Liver (tissue), 9 donors: ENCODE data around the gene BFSP2. TPM values are rescaled to one million over a fixed set of nuclear protein-coding genes. Genes with fewer than 3 reads are reported as not detected.
A peak's percentile ranks its signal among the peaks of the same experiment; 100 is the strongest.

ENCODE experiments used
- DNase-seq: peaks from one replicate; pipeline ENCODE4 v3.0.0-alpha.2; 2017; ENCODE audit warnings: low spot score
- H3K27ac ChIP-seq, 2 donors: one replicate each; pipeline ENCODE4 v1.7.0; 2013; ENCODE audit warnings: inconsistent platforms in 2 of 2, low read length in 2 of 2, control low read depth in 1 of 2, low read depth in 1 of 2, mild to moderate bottlenecking in 1 of 2
- H3K27me3 ChIP-seq, 4 donors: one replicate each; pipeline versions ENCODE4 v1.6.1 to v1.7.0; 2013; ENCODE audit warnings: low read length in 3 of 4, inconsistent platforms in 1 of 4, mild to moderate bottlenecking in 1 of 4, moderate library complexity in 1 of 4; ENCODE audit not compliant: control insufficient read depth in 4 of 4, insufficient read depth in 4 of 4
- H3K36me3 ChIP-seq, 4 donors: one replicate each; pipeline versions ENCODE4 v1.6.1 to v1.7.0; 2013; ENCODE audit warnings: low read length in 3 of 4, mild to moderate bottlenecking in 3 of 4, low read depth in 1 of 4, moderate library complexity in 1 of 4; ENCODE audit not compliant: control insufficient read depth in 4 of 4, insufficient read depth in 3 of 4
- H3K4me1 ChIP-seq, 4 donors: one replicate each; pipeline versions ENCODE4 v1.6.1 to v1.7.0; 2013; ENCODE audit warnings: low read length in 3 of 4, mild to moderate bottlenecking in 3 of 4, moderate library complexity in 1 of 4; ENCODE audit not compliant: control insufficient read depth in 4 of 4, insufficient read depth in 4 of 4
- H3K4me3 ChIP-seq, 3 donors: one replicate each; pipeline versions ENCODE4 v1.6.1 to v1.7.0; 2013; ENCODE audit warnings: low read length in 3 of 3, control low read depth in 1 of 3, low read depth in 1 of 3, mild to moderate bottlenecking in 1 of 3
- H3K9ac ChIP-seq, 2 donors: one replicate each; pipeline ENCODE4 v1.7.0; 2013; ENCODE audit warnings: low read length in 2 of 2, mild to moderate bottlenecking in 2 of 2, moderate library complexity in 2 of 2, control low read depth in 1 of 2, low read depth in 1 of 2
- H3K9me3 ChIP-seq, 4 donors: one replicate each; pipeline versions ENCODE4 v1.6.1 to v1.7.0; 2013; ENCODE audit warnings: low read length in 3 of 4; ENCODE audit not compliant: control insufficient read depth in 4 of 4
- EGR1 ChIP-seq, 2 donors: IDR thresholded peaks; 2 replicates each; pipeline ENCODE4 v1.6.1; 2016 to 2018; ENCODE audit warnings: antibody characterized with exemption in 2 of 2, low read depth in 2 of 2
- FOXA1 ChIP-seq: IDR thresholded peaks from 2 replicates; pipeline ENCODE4 v1.6.1; 2016; ENCODE audit warnings: antibody characterized with exemption
- FOXA2 ChIP-seq: IDR thresholded peaks from 2 replicates; pipeline ENCODE4 v1.6.1; 2016; ENCODE audit warnings: antibody characterized with exemption
- HNF4A ChIP-seq, 2 donors: conservative IDR thresholded peaks; 2 replicates each; pipeline ENCODE4 v1.6.1; 2016; ENCODE audit warnings: antibody characterized with exemption in 2 of 2, mild to moderate bottlenecking in 2 of 2
- HNF4G ChIP-seq: IDR thresholded peaks from 2 replicates; pipeline ENCODE4 v1.6.1; 2016; ENCODE audit warnings: antibody characterized with exemption
- JUND ChIP-seq, 2 donors: IDR thresholded peaks; 2 replicates each; pipeline ENCODE4 v1.6.1; 2016; ENCODE audit warnings: antibody characterized with exemption in 2 of 2
- MAX ChIP-seq: IDR thresholded peaks from 2 replicates; pipeline ENCODE4 v1.6.1; 2016; ENCODE audit warnings: antibody characterized with exemption
- NR2F2 ChIP-seq: IDR thresholded peaks from 2 replicates; pipeline ENCODE4 v1.6.1; 2016; ENCODE audit warnings: antibody characterized with exemption
- RAD21 ChIP-seq, 2 donors: IDR thresholded peaks; 2 replicates each; pipeline ENCODE4 v1.6.1; 2016; ENCODE audit warnings: antibody characterized with exemption in 2 of 2, mild to moderate bottlenecking in 2 of 2
- RXRA ChIP-seq, 2 donors: IDR thresholded peaks; 2 replicates each; pipeline ENCODE4 v1.6.1; 2017 to 2018; ENCODE audit warnings: antibody characterized with exemption in 2 of 2, mild to moderate bottlenecking in 1 of 2
- ZBTB33 ChIP-seq: IDR thresholded peaks from 2 replicates; pipeline ENCODE4 v1.6.1; 2016; ENCODE audit warnings: antibody characterized with exemption
- WGBS: extraction: QIAGEN DNeasy Blood & Tissue Kit; methylation state at CpG from one replicate; pipeline ENCODE4 v1.1.7; 2013; 5-methylcytosine and 5-hydroxymethylcytosine counted together
- polyA plus RNA-seq, 2 donors: library from polyadenylated mRNA; stranded (reverse) in 1 of 2; unstranded in 1 of 2; fragments of 200-250 nt in 1 of 2; fragments of >200 nt in 1 of 2; fragmentation: Nextera tagmentation in 1 of 2; extraction: Ambion mirVana in 1 of 2; gene quantifications; one replicate each; pipeline versions ENCODE4 v1.2.1 to v1.2.3, GENCODE V29; 2013 to 2015
- total RNA-seq, 2 donors: library from RNA; depleted of rRNA; stranded (reverse); fragments of >200 nt; gene quantifications; one replicate each; pipeline ENCODE4 v1.2.3, GENCODE V29; 2014
- TF ChIP-seq, protein P1 (sequence below): IDR thresholded peaks from 2 replicates; pipeline ENCODE4 v1.6.1; 2016; ENCODE audit warnings: antibody characterized with exemption, mild to moderate bottlenecking
- TF ChIP-seq, protein P2 (sequence below): fragments of 150-350 bp; IDR thresholded peaks from 2 replicates; pipeline ENCODE4 v1.5.1; 2017; ENCODE audit warnings: improper control_type of control experiment, low read depth, low read length; ENCODE audit not compliant: missing input control
- donor health status: healthy.
- donor health status: healthy.
- donor health status: healthy.
- donor health status: healthy.
- donor health status: healthy.

BFSP2 gene
- total and polyA plus RNA-seq, 4 donors = 0.42 TPM; not detected in 3

GRCh38 chr3:133512416-133513089 is 112.7 kb downstream of the BFSP2 start:
- no peak for TF ChIP-seq HNF4G
- TF ChIP-seq RXRA (IDR thresholded peaks at IDR 0.05) = no peak
- peak; percentile 85 for TF ChIP-seq NR2F2
- no peak overlapping the region for H3K9ac ChIP-seq
- 84% methylated on average over 6 of the region's 6 CpGs for WGBS
- H3K4me3 ChIP-seq = no peak overlapping the region
- no peak for DNase-seq
- H3K4me1 ChIP-seq = peaks cover 4 to 10% (median 7%) of the 10 kb centered on the region in 4 donors
- H3K9me3 ChIP-seq = no peaks in the 10 kb centered on the region
- H3K36me3 ChIP-seq = no peaks in the 10 kb centered on the region
- H3K27me3 ChIP-seq = no peaks in the 10 kb centered on the region
- no peak overlapping the region for H3K27ac ChIP-seq

DNA sequence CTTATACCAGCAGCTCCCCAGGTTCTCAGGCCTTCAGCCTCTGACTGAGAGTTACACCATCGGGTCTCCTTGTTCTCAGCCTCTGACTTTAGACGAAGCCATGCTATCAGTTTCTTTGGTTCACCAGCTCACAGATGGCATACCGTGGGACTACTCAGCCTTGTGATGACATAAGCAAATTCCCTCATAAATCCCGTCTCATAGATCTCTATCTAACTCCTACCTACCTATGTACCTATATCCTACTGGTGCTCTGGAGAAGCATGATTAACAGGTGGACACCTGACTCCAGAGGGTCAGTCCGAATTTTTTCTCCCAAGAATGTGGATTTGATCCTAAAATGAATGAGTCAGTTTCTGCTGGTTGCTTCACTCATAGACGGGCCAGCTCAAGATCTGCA is 114.6 kb downstream of the BFSP2 start:
- no peak for DNase-seq
- WGBS = 93% methylated on average over 6 of the region's 6 CpGs
- H3K27ac ChIP-seq = no peak overlapping the region

More for the DNA sequence above, 114.6 kb downstream of the BFSP2 start:
- Histone ChIP-seq H3K9ac (no peak overlapping the region), H3K9me3 (no peaks in the 10 kb centered on the region), H3K4me3 (no peak overlapping the region), H3K4me1 (peaks cover 1 to 5% (median 5%) of the 10 kb centered on the region in 4 donors), H3K27me3 (no peaks in the 10 kb centered on the region), H3K36me3 (no peaks in the 10 kb centered on the region)
- TF ChIP-seq, protein P1, sequence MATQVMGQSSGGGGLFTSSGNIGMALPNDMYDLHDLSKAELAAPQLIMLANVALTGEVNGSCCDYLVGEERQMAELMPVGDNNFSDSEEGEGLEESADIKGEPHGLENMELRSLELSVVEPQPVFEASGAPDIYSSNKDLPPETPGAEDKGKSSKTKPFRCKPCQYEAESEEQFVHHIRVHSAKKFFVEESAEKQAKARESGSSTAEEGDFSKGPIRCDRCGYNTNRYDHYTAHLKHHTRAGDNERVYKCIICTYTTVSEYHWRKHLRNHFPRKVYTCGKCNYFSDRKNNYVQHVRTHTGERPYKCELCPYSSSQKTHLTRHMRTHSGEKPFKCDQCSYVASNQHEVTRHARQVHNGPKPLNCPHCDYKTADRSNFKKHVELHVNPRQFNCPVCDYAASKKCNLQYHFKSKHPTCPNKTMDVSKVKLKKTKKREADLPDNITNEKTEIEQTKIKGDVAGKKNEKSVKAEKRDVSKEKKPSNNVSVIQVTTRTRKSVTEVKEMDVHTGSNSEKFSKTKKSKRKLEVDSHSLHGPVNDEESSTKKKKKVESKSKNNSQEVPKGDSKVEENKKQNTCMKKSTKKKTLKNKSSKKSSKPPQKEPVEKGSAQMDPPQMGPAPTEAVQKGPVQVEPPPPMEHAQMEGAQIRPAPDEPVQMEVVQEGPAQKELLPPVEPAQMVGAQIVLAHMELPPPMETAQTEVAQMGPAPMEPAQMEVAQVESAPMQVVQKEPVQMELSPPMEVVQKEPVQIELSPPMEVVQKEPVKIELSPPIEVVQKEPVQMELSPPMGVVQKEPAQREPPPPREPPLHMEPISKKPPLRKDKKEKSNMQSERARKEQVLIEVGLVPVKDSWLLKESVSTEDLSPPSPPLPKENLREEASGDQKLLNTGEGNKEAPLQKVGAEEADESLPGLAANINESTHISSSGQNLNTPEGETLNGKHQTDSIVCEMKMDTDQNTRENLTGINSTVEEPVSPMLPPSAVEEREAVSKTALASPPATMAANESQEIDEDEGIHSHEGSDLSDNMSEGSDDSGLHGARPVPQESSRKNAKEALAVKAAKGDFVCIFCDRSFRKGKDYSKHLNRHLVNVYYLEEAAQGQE = no peak
- TF ChIP-seq FOXA2 (no peak), NR2F2 (no peak), HNF4A (conservative IDR thresholded peaks at IDR 0.05) (no peak), FOXA1 (no peak), HNF4G (no peak), ZBTB33 (no peak), MAX (no peak), JUND (IDR thresholded peaks at IDR 0.05) (no peak), EGR1 (IDR thresholded peaks at IDR 0.05; ENCODE audit: low read depth in 2 of 2) (no peak), RAD21 (IDR thresholded peaks at IDR 0.05) (no peak)
- TF ChIP-seq, protein P2, sequence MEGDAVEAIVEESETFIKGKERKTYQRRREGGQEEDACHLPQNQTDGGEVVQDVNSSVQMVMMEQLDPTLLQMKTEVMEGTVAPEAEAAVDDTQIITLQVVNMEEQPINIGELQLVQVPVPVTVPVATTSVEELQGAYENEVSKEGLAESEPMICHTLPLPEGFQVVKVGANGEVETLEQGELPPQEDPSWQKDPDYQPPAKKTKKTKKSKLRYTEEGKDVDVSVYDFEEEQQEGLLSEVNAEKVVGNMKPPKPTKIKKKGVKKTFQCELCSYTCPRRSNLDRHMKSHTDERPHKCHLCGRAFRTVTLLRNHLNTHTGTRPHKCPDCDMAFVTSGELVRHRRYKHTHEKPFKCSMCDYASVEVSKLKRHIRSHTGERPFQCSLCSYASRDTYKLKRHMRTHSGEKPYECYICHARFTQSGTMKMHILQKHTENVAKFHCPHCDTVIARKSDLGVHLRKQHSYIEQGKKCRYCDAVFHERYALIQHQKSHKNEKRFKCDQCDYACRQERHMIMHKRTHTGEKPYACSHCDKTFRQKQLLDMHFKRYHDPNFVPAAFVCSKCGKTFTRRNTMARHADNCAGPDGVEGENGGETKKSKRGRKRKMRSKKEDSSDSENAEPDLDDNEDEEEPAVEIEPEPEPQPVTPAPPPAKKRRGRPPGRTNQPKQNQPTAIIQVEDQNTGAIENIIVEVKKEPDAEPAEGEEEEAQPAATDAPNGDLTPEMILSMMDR = no peak
